SIG-M5 (cell line): ENCODE measurements around the gene SOST.
A peak's percentile ranks its signal among the peaks of the same experiment; 100 is the strongest.
"Not testable (repeated sequence)": the region's sequence is repeated elsewhere in the genome, so short reads cannot be mapped to it uniquely, and the experiment has no call there.

ENCODE experiments used
- DNase-seq: peaks from one replicate; lab custom pipeline; 2025; lab: John Stamatoyannopoulos, UW

The SOST gene

DNA sequence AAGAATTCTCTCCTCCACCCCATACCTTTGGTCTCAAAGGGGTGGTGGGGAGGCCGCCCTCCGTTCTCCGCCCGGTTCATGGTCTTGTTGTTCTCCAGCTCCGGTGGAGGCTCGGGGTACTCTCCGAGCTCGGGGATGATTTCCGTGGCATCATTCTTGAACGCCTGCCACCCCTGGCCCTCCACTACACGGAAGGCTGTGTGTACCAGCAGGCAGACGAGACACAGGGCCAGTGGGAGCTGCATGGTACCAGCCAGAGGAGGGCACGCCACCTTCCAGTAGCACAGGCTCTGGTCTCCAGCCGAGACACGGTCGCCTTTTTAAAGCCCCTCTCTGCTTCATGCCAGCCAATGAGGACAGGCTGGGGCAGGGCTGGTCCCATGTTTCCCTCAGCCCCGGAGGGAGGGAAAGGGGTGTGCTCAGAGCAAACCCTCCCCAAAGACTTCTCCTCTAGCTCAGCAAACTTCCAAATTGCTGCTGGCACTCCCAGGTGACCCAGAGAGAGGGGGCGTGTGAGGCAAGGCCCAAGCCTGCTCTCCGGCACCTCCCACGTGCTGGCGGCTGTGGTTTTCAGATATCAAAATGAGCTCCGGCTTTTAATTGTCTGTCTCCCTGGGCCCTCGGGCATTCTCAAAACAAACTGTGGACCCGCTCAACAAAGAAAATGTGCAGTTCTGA, at the start of gene SOST:
Gene SOST, minus strand, starts transcription at position 295 of the 678 bp plus-strand sequence. Its CDS starts 50 bp downstream, at position 245.
- DNase-seq: no peak

DNA sequence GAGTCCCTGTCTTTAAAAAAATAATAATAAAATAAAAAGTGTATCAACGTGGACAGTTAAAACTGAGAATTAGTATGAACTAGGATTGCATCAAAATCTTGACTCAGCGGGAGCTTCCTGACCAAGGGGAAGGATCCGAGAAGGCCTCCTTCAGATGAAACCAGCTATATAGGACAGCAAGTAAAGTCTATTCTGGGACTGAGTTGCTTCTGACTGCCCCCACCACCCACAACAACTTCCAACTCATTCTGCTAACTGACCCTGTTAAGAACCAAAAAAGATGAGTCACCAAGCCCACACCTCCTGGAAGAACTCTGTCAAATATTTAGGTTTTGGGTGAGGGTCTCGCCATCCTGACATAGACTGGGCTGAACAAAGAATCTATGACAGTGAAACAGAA, 49.5 kb upstream of the SOST start:
- DNase-seq: no peak

GRCh38 chr17:43805117-43805516, 46.5 kb upstream of the SOST start:
- DNase-seq: no peak

- DNase-seq: no peak
Measured at GRCh38 chr17:43803758-43804157, 45.2 kb upstream of the SOST start.

GRCh38 chr17:43801844-43802243, 43.3 kb upstream of the SOST start:
- no peak for DNase-seq

- no peak for DNase-seq
Measured at GRCh38 chr17:43800736-43801135, 42.1 kb upstream of the SOST start.

DNA sequence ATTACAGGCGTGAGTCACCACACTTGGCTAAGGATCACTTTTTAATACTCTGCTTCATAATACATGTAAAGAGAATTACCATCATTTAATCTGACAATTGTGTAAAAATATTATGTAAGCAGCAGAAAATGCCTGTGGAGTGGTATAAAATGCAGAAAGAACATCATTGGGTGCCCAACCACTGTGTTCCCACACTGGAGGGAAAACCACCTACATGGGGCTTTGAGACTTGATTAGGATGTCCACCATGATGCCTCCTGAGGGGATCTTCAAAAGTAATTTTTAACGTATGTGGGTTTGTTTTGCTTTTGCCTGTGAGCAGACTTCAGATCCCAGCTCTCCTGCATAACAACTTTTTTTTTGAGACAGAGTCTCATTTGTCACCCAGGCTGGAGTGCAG, 40.5 kb upstream of the SOST start:
- no peak for DNase-seq

GRCh38 chr17:43798024-43798423, 39.4 kb upstream of the SOST start:
- not testable (repeated sequence) for DNase-seq

DNA sequence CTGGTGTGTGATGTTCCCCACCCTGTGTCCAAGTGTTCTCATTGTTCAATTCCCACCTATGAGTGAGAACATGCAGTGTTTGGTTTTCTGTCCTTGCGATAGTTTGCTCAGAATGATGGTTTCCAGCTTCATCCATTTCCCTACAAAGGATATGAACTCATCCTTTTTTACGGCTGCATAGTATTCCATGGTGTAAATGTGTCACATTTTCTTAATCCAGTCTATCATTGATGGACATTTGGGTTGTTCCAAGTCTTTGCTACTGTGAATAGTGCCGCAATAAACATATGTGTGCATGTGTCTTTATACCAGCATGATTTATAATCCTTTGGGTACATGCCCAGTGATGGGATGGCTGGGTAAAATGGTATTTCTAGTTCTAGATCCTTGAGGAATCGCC, 34.1 kb upstream of the SOST start:
- DNase-seq: not testable (repeated sequence)

GRCh38 chr17:43791589-43791988, 33.0 kb upstream of the SOST start:
- DNase-seq: no peak

DNA sequence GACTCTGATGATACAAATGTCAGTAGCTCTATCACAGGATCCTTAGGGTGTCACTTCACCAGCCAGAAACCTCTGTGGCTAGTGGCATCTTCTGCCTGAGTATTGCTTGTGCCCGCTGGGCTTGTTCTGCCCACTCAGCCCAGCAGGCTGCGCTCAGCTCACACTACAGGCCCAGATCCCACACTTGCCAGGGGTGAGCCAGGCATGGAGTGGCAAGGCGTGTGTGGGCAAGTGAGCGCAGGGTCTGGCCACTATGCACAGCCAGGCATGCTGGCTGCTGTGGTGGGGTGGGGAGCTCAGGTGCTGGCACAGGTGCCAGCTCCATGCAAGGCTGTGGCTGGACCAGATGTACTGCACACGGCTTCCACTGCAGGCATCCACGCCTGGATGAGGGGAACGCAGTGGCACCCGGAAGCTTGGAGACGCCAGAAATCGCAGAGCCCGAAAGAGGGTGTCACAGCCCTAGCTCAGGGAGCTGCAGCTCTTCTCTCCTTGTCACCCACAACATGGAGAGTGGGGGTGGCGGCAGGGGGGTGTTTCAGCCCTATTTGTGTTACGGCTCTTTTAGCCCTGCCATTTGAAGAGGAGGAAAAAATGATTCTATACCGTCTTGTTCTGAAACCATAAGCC, 31.8 kb upstream of the SOST start:
- DNase-seq: no peak

DNA sequence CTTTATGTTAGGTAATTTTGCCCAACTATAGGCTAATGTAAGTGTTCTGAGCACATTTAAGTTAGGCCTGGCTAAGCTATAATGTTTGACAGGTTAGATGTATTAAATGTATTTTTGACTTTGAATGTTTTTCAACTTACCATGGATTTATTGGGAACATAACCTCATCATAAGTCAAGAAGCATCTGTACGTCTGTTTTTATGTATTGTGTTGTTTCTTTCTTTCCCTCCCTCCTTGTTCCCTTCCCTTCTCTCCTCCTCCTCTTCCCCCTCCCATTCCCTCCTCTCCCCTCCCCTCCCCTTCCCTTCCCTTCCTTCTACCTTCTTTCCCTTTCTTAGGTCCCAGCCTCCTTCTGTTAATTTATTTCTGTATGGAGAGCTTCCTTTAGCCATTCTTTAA, 30.9 kb upstream of the SOST start:
- no peak for DNase-seq

GRCh38 chr17:43788540-43788939, 29.9 kb upstream of the SOST start:
- no peak for DNase-seq

DNA sequence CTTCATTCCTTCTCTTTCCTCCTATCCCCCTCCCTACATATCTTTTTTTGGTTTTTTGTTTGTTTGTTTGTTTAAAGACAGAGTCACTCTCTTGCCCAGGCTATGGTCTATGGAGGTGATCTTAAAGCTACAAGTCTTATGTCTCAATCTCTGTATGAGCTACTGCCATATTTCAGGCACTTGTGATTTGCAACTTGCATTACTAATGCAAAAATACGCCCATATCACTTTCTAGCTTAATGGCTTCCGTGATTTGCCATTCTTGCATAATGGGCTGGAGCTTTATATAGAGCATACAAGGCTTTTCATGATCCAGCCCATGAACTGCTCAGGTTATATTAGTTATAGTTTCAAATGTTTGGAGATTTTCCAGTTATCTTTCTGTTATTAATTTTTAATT, 29.1 kb upstream of the SOST start:
- DNase-seq: no peak

DNA sequence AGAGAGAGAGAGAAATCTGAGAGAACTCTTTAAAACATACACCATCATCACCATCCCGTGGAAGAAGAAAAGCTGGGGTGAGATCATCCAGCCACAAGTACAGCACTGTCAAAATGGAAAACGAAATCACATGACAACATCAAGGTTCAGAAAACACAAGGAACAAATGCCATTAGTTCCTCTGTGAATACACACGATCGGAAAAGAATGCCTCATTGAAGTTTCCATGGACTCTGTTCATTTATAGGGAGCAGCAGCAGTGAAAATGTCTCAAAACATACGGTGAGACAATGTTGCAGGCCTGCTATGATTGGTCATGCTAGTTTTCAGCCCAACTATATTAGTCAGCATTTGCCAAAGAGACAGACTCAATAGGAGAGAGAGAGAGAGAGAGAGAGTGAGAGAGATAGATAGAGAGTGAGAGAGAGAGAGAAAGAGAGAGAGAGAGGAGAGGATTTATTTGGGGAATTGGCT, 26.1 kb upstream of the SOST start:
- DNase-seq: no peak

- no peak for DNase-seq
Measured at GRCh38 chr17:43784068-43784467, 25.5 kb upstream of the SOST start.

- no peak for DNase-seq
Measured at GRCh38 chr17:43782913-43783680, 24.5 kb upstream of the SOST start.

DNA sequence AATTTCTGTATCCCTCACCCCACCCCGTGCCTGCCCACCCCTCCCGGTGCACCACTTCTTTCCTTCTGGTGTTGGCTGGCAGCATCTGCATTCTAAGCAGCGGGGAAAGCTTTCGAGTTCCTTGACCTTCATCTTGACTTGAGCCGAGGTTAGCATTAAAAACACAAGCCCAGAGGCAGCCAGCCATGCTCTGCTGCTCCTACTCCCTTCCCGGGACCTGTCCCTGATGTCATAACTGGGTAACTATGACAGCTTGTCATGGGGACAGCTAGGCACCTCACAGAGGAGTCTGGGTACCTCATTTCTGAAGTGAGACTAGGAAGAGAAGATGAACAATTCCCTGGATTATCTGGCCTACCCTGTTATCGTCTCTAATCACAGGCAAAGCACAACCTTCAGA, 21.5 kb upstream of the SOST start, which contains the start of gene CFAP97D1:
Gene CFAP97D1, plus strand, starts transcription at position 301 of the 400 bp plus-strand sequence. Its CDS starts 28 bp downstream, at position 329.
- no peak for DNase-seq

DNA sequence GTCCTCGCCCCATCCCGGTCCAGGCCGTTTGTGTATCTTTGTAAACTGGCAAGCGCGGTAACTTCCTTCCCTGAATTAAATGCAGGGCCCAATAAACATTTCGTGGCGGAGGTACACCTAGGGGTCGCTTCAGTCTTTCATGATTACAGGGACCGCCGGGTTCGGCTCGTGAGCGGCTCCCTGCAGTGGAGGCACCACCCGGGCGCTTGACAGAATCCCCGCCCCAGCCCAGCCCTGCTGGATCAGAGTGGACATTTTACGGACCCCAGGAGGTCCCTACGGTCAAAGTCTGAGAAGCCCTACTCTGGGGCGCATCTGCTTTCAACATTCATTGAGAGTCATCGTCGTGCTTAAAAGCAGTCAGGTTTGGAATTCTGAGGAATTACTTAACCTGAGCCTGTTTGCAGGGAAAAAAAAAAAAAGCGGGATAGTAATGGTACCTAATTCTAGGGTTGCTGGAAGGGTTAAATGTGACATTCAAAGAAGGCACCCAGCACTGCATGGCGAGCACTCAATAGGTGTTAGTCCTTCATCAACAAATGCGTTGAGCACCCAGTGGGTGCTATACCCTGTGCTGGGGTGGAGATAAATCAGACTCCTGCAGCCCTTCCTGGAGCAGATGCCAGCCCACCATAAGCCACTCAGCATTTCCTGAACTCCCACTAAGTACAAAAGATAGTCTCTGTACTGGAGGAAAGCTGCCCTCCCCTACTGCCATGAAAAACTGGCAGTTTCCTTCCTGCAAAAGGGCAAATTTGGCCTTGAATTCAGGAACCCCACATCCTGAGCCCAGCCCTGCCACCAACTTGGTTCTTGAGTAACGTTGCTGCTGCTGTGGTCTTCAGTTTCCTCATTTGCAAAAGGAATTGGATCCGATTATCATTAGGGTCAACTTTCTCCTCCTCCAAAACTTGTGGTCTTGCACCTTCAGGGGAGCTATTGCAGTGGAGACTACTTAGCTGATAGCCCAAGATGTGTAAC, 20.8 kb upstream of the SOST start:
- peak; percentile 13 for DNase-seq

DNA sequence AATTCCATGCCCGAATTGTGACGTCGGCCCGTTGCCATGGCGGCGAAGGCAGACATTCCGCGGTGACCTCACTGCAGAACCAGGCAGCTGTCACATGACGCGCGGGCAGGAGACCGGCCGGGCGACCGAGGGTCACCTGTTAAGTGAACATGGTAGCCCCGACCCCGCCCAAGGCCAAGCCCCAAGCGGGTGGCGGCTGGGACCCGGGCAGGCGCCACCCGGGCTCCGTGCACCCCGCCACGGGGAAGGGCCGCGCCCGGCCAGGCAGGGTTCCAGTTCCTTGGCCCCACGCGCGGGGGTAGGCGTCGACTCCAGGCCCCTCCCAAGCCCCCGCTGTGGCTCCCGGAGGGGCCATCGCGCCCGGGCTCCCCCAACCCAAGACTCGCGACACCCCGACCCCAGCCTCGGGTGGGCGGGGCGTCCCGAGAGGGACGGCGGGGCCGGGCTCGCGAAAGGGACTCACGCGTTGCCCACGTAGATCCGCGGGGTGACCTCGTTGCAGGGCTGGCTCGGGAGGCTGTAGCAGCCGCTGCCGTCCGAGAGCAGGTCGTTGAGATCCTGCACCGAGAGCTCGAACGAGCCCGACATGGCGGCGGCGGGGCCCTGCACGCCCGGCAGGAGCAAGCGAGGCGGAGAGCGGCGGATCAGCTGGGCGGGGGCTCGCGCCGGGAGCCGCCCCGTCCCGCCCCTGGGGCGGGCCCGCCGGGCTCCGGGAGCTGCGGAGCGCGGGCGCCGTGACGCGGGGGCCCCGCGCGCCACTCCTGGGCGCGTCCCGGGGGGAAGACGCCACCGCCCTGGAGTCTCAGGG, 19.9 kb upstream of the SOST start, which contains the start of gene DUSP3:
Gene DUSP3, minus strand, starts transcription at position 641 of the 808 bp plus-strand sequence. Its CDS starts 53 bp downstream, at position 588.
- no peak for DNase-seq
